CD14-positive monocyte (primary cell): ENCODE data around the gene GABARAPL1. TPM values are rescaled to one million over a fixed set of nuclear protein-coding genes. Genes with fewer than 3 reads are reported as not detected.

Source experiments
- DNase-seq, 3 donors: peaks; one replicate each; pipeline ENCODE4 v3.0.0-alpha.2; 2011 to 2022
- H2AFZ ChIP-seq: 2 replicates; pipeline ENCODE4 v1.6.0; 2012; ENCODE audit warnings: mild to moderate bottlenecking, low read depth, low read length, inconsistent platforms; ENCODE audit not compliant: insufficient read depth, poor library complexity, severe bottlenecking
- H3K27ac ChIP-seq, 2 donors: 1 replicate in 1 of 2; 2 replicates in 1 of 2; pipeline ENCODE4 v1.5.1; 2012 to 2013; ENCODE audit warnings: low read length in 2 of 2, control low read depth in 1 of 2, inconsistent platforms in 1 of 2, low read depth in 1 of 2, mild to moderate bottlenecking in 1 of 2
- H3K27me3 ChIP-seq, 2 donors: one replicate each; pipeline versions ENCODE4 v1.6.0 to v1.6.1; 2011 to 2013; ENCODE audit warnings: low read length in 2 of 2; ENCODE audit not compliant: control insufficient read depth in 2 of 2, insufficient read depth in 2 of 2
- H3K36me3 ChIP-seq, 2 donors: replicated peaks in 1 of 2; 1 replicate in 1 of 2; 2 replicates in 1 of 2; pipeline versions ENCODE4 v1.5.1 to v1.6.1; 2012 to 2013; ENCODE audit warnings: low read length in 2 of 2, control low read depth in 1 of 2, inconsistent platforms in 1 of 2, mild to moderate bottlenecking in 1 of 2; ENCODE audit not compliant: insufficient read depth in 2 of 2, control insufficient read depth in 1 of 2
- H3K4me1 ChIP-seq, 2 donors: 1 replicate in 1 of 2; 2 replicates in 1 of 2; pipeline versions ENCODE4 v1.5.1 to v1.6.1; 2012 to 2013; ENCODE audit warnings: low read length in 2 of 2, control low read depth in 1 of 2, inconsistent platforms in 1 of 2, mild to moderate bottlenecking in 1 of 2, moderate library complexity in 1 of 2; ENCODE audit not compliant: insufficient read depth in 2 of 2, control insufficient read depth in 1 of 2
- H3K4me2 ChIP-seq: replicated peaks from 2 replicates; pipeline ENCODE3; 2012; ENCODE audit warnings: low read length, moderate library complexity, mild to moderate bottlenecking; ENCODE audit not compliant: poor library complexity, severe bottlenecking; ENCODE audit errors: extremely low read depth
- H3K4me3 ChIP-seq, 3 experiments: fragments of 200-600 bp in 1 of 3; sonication (generic) in 1 of 3; replicated peaks in 1 of 3; 1 replicate in 2 of 3; 2 replicates in 1 of 3; pipeline ENCODE4 v1.5.1; 2011 to 2013; ENCODE audit warnings: low read length in 3 of 3, mild to moderate bottlenecking in 3 of 3, control low read depth in 2 of 3, low read depth in 2 of 3, inconsistent platforms in 1 of 3, moderate library complexity in 1 of 3
- H3K79me2 ChIP-seq: 2 replicates; pipeline ENCODE4 v1.6.0; 2012; ENCODE audit warnings: mild to moderate bottlenecking, control low read depth, inconsistent platforms, low read length, moderate library complexity; ENCODE audit not compliant: insufficient read depth
- H3K9ac ChIP-seq: 2 replicates; pipeline ENCODE4 v1.6.0; 2017; ENCODE audit warnings: low read length, mild to moderate bottlenecking; ENCODE audit not compliant: insufficient read depth, poor library complexity, severe bottlenecking
- H3K9me3 ChIP-seq, 2 donors: replicated peaks in 1 of 2; 1 replicate in 1 of 2; 2 replicates in 1 of 2; pipeline versions ENCODE4 v1.5.1 to v1.6.1; 2012 to 2013; ENCODE audit warnings: low read length in 2 of 2, control low read depth in 1 of 2; ENCODE audit not compliant: control insufficient read depth in 1 of 2, insufficient read depth in 1 of 2
- H4K20me1 ChIP-seq: 2 replicates; pipeline ENCODE4 v1.6.0; 2012; ENCODE audit warnings: mild to moderate bottlenecking, low read length, control low read depth, moderate library complexity; ENCODE audit not compliant: insufficient read depth
- H3K27ac Mint-ChIP-seq, 7 donors: one replicate each; pipeline ENCODE4 v1.8.0; 2020; ENCODE audit warnings: mild to moderate bottlenecking in 7 of 7, mixed read lengths in 7 of 7, moderate library complexity in 6 of 7, inconsistent platforms in 2 of 7
- H3K27me3 Mint-ChIP-seq, 3 donors: one replicate each; pipeline ENCODE4 v1.8.0; 2021 to 2022; ENCODE audit warnings: low read depth in 3 of 3, mild to moderate bottlenecking in 3 of 3, mixed read lengths in 3 of 3, moderate library complexity in 3 of 3, inconsistent platforms in 1 of 3
- H3K36me3 Mint-ChIP-seq, 2 donors: one replicate each; pipeline ENCODE4 v1.8.0; 2020; ENCODE audit warnings: mixed read lengths in 2 of 2, inconsistent platforms in 1 of 2, mild to moderate bottlenecking in 1 of 2
- H3K4me1 Mint-ChIP-seq: one replicate; pipeline ENCODE4 v1.8.0; 2020; ENCODE audit warnings: mild to moderate bottlenecking, mixed read lengths
- H3K4me3 Mint-ChIP-seq, 2 donors: one replicate each; pipeline ENCODE4 v1.8.0; 2020; ENCODE audit warnings: mild to moderate bottlenecking in 2 of 2, mixed read lengths in 2 of 2, moderate library complexity in 1 of 2
- H3K9me3 Mint-ChIP-seq, 7 donors: one replicate each; pipeline ENCODE4 v1.8.0; 2020 to 2022; ENCODE audit warnings: mixed read lengths in 7 of 7, mild to moderate bottlenecking in 6 of 7, moderate library complexity in 6 of 7, inconsistent platforms in 2 of 7
- CTCF ChIP-seq: fragments of 200-600 bp; IDR thresholded peaks from one replicate; pipeline ENCODE4 v1.8.0; 2022; ENCODE audit warnings: antibody characterized with exemption, mild to moderate bottlenecking
- WGBS: methylation state at CpG from one replicate; pipeline ENCODE4 v1.1.5; 2013; ENCODE audit warnings: missing lambda C conversion rate; ENCODE audit not compliant: insufficient coverage; 5-methylcytosine and 5-hydroxymethylcytosine counted together
- intact Hi-C, 2 donors: fragments of 100-400 bp; cut with micrococcal nuclease; formaldehyde crosslinking; loops; one replicate each; pipeline versions ENCODE4 v1.15.0 to v1.15.1; 2023
- polyA plus RNA-seq, 3 donors: library from polyadenylated mRNA; depleted of rRNA in 1 of 3; unstranded in 2 of 3; stranded (reverse) in 1 of 3; fragments of 300-500 nt in 2 of 3; fragments of >200 nt in 1 of 3; fragmentation: Illumina TruSeq in 2 of 3; gene quantifications; 1 replicate in 2 of 3; 2 replicates in 1 of 3; pipeline ENCODE4 v1.2.3, GENCODE V29; 2012 to 2021

The GABARAPL1 gene
- polyA plus RNA-seq, 3 donors = 13.1 to 291 (median 15.5) TPM

- Histone ChIP-seq H3K4me1 (no peaks in the 10 kb centered on the region), H3K4me2 (no peak overlapping the region), H3K9me3 (peaks cover 15 to 16% of the 10 kb centered on the region in 2 donors), H2AFZ (no peak overlapping the region), H3K9ac (no peak overlapping the region), H3K79me2 (no peaks in the 10 kb centered on the region), H3K36me3 (no peaks in the 10 kb centered on the region), H3K4me3 (no peak overlapping the region), H4K20me1 (no peaks in the 10 kb centered on the region), H3K27me3 (no peaks in the 10 kb centered on the region), H3K27ac (no peak overlapping the region)
- WGBS = 71% methylated on average over 4 of the region's 4 CpGs
- H3K9me3 Mint-ChIP-seq = peaks cover 14 to 27% (median 24%) of the 10 kb centered on the region in 7 donors
- H3K36me3 Mint-ChIP-seq = peaks cover 0 to 3% of the 10 kb centered on the region in 2 donors
- peaks cover 3% of the 10 kb centered on the region for H3K4me1 Mint-ChIP-seq
- DNase-seq = peak; percentile 36 to 62 (median 52)
- H3K27me3 Mint-ChIP-seq = peaks cover 0 to 7% (median 3%) of the 10 kb centered on the region in 3 donors
- intact Hi-C loops = loop anchor here (5.0 to 10.0 kb wide), 3 partner anchors 326 to 1251 kb away; no protein-coding TSS in a partner anchor
- no peak overlapping the region for H3K4me3 Mint-ChIP-seq
- H3K27ac Mint-ChIP-seq = peak overlapping the region in 1 of 7 donors; percentile 3
- TF ChIP-seq CTCF = peak; percentile 93
Observed at GRCh38 chr12:10235761-10236631, 23.3 kb downstream of the GABARAPL1 start.

- Histone ChIP-seq H3K79me2 (no peaks in the 10 kb centered on the region), H3K4me1 (no peaks in the 10 kb centered on the region), H4K20me1 (no peaks in the 10 kb centered on the region), H3K9ac (no peak overlapping the region), H3K36me3 (no peaks in the 10 kb centered on the region), H3K27ac (no peak overlapping the region), H3K9me3 (peaks cover 15 to 16% of the 10 kb centered on the region in 2 donors), H3K27me3 (no peaks in the 10 kb centered on the region), H2AFZ (no peak overlapping the region), H3K4me2 (no peak overlapping the region), H3K4me3 (no peak overlapping the region)
- no peak for DNase-seq
- WGBS = no CpG with 5 or more reads among the region's 1 CpG
- peaks cover 0 to 3% of the 10 kb centered on the region in 2 donors for H3K36me3 Mint-ChIP-seq
- H3K9me3 Mint-ChIP-seq = peaks cover 14 to 24% (median 23%) of the 10 kb centered on the region in 7 donors
- no peak overlapping the region for H3K4me3 Mint-ChIP-seq
- intact Hi-C loops = loop anchor here (5.0 to 10.0 kb wide), 3 partner anchors 326 to 1251 kb away; no protein-coding TSS in a partner anchor
- H3K4me1 Mint-ChIP-seq = peaks cover 3% of the 10 kb centered on the region
- no peak for TF ChIP-seq CTCF
- peaks cover 0 to 7% (median 3%) of the 10 kb centered on the region in 3 donors for H3K27me3 Mint-ChIP-seq
- no peak overlapping the region for H3K27ac Mint-ChIP-seq
Observed at GRCh38 chr12:10236720-10237119, 24.0 kb downstream of the GABARAPL1 start.
